BLaER1 (cell line): ENCODE results near the gene XPNPEP3.
"Not testable (repeated sequence)": the region's sequence is repeated elsewhere in the genome, so short reads cannot be mapped to it uniquely, and the experiment has no call there.

Experiments
- H3K27ac ChIP-seq: shearing (Covaris generic); formaldehyde crosslinking; 2 replicates; pipeline ENCODE4 v1.8.1; 2022
- H3K27me3 ChIP-seq: shearing (Covaris generic); formaldehyde crosslinking; 2 replicates; pipeline ENCODE4 v1.8.1; 2022
- H3K36me3 ChIP-seq: shearing (Covaris generic); formaldehyde crosslinking; 2 replicates; pipeline ENCODE4 v1.8.1; 2022
- H3K4me1 ChIP-seq: shearing (Covaris generic); formaldehyde crosslinking; 2 replicates; pipeline ENCODE4 v1.8.1; 2022
- H3K4me2 ChIP-seq: shearing (Covaris generic); formaldehyde crosslinking; 2 replicates; pipeline ENCODE4 v1.8.1; 2022
- H3K4me3 ChIP-seq: shearing (Covaris generic); formaldehyde crosslinking; 2 replicates; pipeline ENCODE4 v1.8.1; 2022
- H3K9ac ChIP-seq: shearing (Covaris generic); formaldehyde crosslinking; 2 replicates; pipeline ENCODE4 v1.8.1; 2022
- H3K9me3 ChIP-seq: shearing (Covaris generic); formaldehyde crosslinking; 2 replicates; pipeline ENCODE4 v1.8.1; 2022
- H4K20me1 ChIP-seq: shearing (Covaris generic); formaldehyde crosslinking; 2 replicates; pipeline ENCODE4 v1.8.1; 2022
- Cebpa-rat ChIP-seq: shearing (Covaris generic); IDR thresholded peaks from 2 replicates; pipeline ENCODE4 v1.8.1; 2022

The XPNPEP3 gene

GRCh38 chr22:40826984-40827741 is 29.8 kb upstream of the XPNPEP3 start:
- no peak overlapping the region for H3K4me3 ChIP-seq
- no peaks in the 10 kb centered on the region for H3K4me1 ChIP-seq
- no peak overlapping the region for H3K4me2 ChIP-seq
- H3K36me3 ChIP-seq: peaks cover 88% of the 10 kb centered on the region
- H3K27me3 ChIP-seq: no peaks in the 10 kb centered on the region
- peaks cover 14% of the 10 kb centered on the region; the same call in 1 of the 2 replicates for H4K20me1 ChIP-seq
- H3K27ac ChIP-seq: no peak overlapping the region
- H3K9me3 ChIP-seq: no peaks in the 10 kb centered on the region
- H3K9ac ChIP-seq: no peak overlapping the region
- TF ChIP-seq Cebpa-rat: no peak

- no peak for TF ChIP-seq Cebpa-rat
- peaks cover 25% of the 10 kb centered on the region; the same call in 1 of the 2 replicates for H4K20me1 ChIP-seq
- no peaks in the 10 kb centered on the region for H3K9me3 ChIP-seq
- no peak overlapping the region for H3K27ac ChIP-seq
- peaks cover 95% of the 10 kb centered on the region for H3K36me3 ChIP-seq
- H3K4me2 ChIP-seq: no peak overlapping the region
- no peak overlapping the region for H3K9ac ChIP-seq
- H3K4me1 ChIP-seq: no peaks in the 10 kb centered on the region
- H3K4me3 ChIP-seq: no peak overlapping the region
- no peaks in the 10 kb centered on the region for H3K27me3 ChIP-seq
Observed at GRCh38 chr22:40829131-40829530, 27.8 kb upstream of the XPNPEP3 start.

- no peaks in the 10 kb centered on the region for H3K4me1 ChIP-seq
- TF ChIP-seq Cebpa-rat: no peak
- no peaks in the 10 kb centered on the region for H3K27me3 ChIP-seq
- H3K27ac ChIP-seq: no peak overlapping the region
- no peaks in the 10 kb centered on the region for H3K9me3 ChIP-seq
- peaks cover 72% of the 10 kb centered on the region for H4K20me1 ChIP-seq
- no peak overlapping the region for H3K4me3 ChIP-seq
- H3K36me3 ChIP-seq: peaks cover 95% of the 10 kb centered on the region
- no peak overlapping the region for H3K9ac ChIP-seq
- H3K4me2 ChIP-seq: no peak overlapping the region
Observed at GRCh38 chr22:40834619-40835018, 22.3 kb upstream of the XPNPEP3 start.

GRCh38 chr22:40838486-40838885 is 18.5 kb upstream of the XPNPEP3 start:
- H3K4me1 ChIP-seq: no peaks in the 10 kb centered on the region
- H3K27ac ChIP-seq: no peak overlapping the region
- no peak overlapping the region for H3K4me3 ChIP-seq
- H3K9me3 ChIP-seq: no peaks in the 10 kb centered on the region
- no peak overlapping the region for H3K4me2 ChIP-seq
- no peak for TF ChIP-seq Cebpa-rat
- no peak overlapping the region for H3K9ac ChIP-seq
- peaks cover 89% of the 10 kb centered on the region for H4K20me1 ChIP-seq
- H3K36me3 ChIP-seq: peaks cover 96% of the 10 kb centered on the region
- no peaks in the 10 kb centered on the region for H3K27me3 ChIP-seq

GRCh38 chr22:40844951-40845350 is 12.0 kb upstream of the XPNPEP3 start:
- Histone ChIP-seq H4K20me1 (peaks cover 94% of the 10 kb centered on the region), H3K27ac (no peak overlapping the region), H3K4me1 (no peaks in the 10 kb centered on the region), H3K9me3 (no peaks in the 10 kb centered on the region), H3K36me3 (peaks cover 99% of the 10 kb centered on the region), H3K4me2 (no peak overlapping the region), H3K27me3 (no peaks in the 10 kb centered on the region), H3K4me3 (no peak overlapping the region), H3K9ac (no peak overlapping the region)
- no peak for TF ChIP-seq Cebpa-rat

GRCh38 chr22:40845816-40846215 is 11.1 kb upstream of the XPNPEP3 start:
- Histone ChIP-seq H3K36me3 (peaks cover 99% of the 10 kb centered on the region), H4K20me1 (peaks cover 96% of the 10 kb centered on the region)
- not testable (repeated sequence) for H3K9me3 ChIP-seq, H3K4me1 ChIP-seq, H3K27ac ChIP-seq, H3K4me3 ChIP-seq, H3K27me3 ChIP-seq, H3K9ac ChIP-seq, H3K4me2 ChIP-seq

- peaks cover 79% of the 10 kb centered on the region for H4K20me1 ChIP-seq
- peaks cover 39% of the 10 kb centered on the region for H3K4me1 ChIP-seq
- no peak overlapping the region for H3K9ac ChIP-seq
- peak overlapping the region; percentile 91 for H3K4me2 ChIP-seq
- no peaks in the 10 kb centered on the region for H3K9me3 ChIP-seq
- H3K36me3 ChIP-seq: peaks cover 25% of the 10 kb centered on the region
- no peak overlapping the region for H3K4me3 ChIP-seq
- no peak for TF ChIP-seq Cebpa-rat
- H3K27ac ChIP-seq: no peak overlapping the region
- H3K27me3 ChIP-seq: no peaks in the 10 kb centered on the region
Observed at GRCh38 chr22:40853333-40853732, 3.6 kb upstream of the XPNPEP3 start.

GRCh38 chr22:40853961-40854360 is 3.0 kb upstream of the XPNPEP3 start:
- H3K36me3 ChIP-seq: peaks cover 19% of the 10 kb centered on the region
- H4K20me1 ChIP-seq: peaks cover 73% of the 10 kb centered on the region
- no peaks in the 10 kb centered on the region for H3K9me3 ChIP-seq
- H3K9ac ChIP-seq: peak overlapping the region; percentile 94
- no peaks in the 10 kb centered on the region for H3K27me3 ChIP-seq
- no peak overlapping the region for H3K4me3 ChIP-seq
- no peak for TF ChIP-seq Cebpa-rat
- H3K4me2 ChIP-seq: peak overlapping the region; percentile 91
- peaks cover 46% of the 10 kb centered on the region for H3K4me1 ChIP-seq
- H3K27ac ChIP-seq: no peak overlapping the region

GRCh38 chr22:40855071-40855978 is 1.6 kb upstream of the XPNPEP3 start:
- H3K4me1 ChIP-seq: peaks cover 48% of the 10 kb centered on the region
- no peak for TF ChIP-seq Cebpa-rat
- peak overlapping the region; percentile 91 for H3K4me2 ChIP-seq
- no peaks in the 10 kb centered on the region for H3K9me3 ChIP-seq
- no peaks in the 10 kb centered on the region for H3K27me3 ChIP-seq
- peak overlapping the region; percentile 84 for H3K4me3 ChIP-seq
- H3K36me3 ChIP-seq: peaks cover 11% of the 10 kb centered on the region
- H3K27ac ChIP-seq: peak overlapping the region; percentile 97
- H3K9ac ChIP-seq: peak overlapping the region; percentile 94
- peaks cover 65% of the 10 kb centered on the region for H4K20me1 ChIP-seq

GRCh38 chr22:40855979-40856512 is 902 bp upstream of the XPNPEP3 start:
- peaks cover 12% of the 10 kb centered on the region for H3K36me3 ChIP-seq

More at GRCh38 chr22:40855979-40856512, 902 bp upstream of the XPNPEP3 start:
- peak overlapping the region; percentile 94 for H3K9ac ChIP-seq
- no peaks in the 10 kb centered on the region for H3K27me3 ChIP-seq
- no peaks in the 10 kb centered on the region for H3K9me3 ChIP-seq
- H3K4me2 ChIP-seq: peak overlapping the region; percentile 91
- no peak for TF ChIP-seq Cebpa-rat
- H3K4me3 ChIP-seq: peak overlapping the region; percentile 84
- H3K27ac ChIP-seq: peak overlapping the region; percentile 97
- peaks cover 48% of the 10 kb centered on the region for H3K4me1 ChIP-seq
- peaks cover 58% of the 10 kb centered on the region for H4K20me1 ChIP-seq
